ENCODE results near the gene TRPM5.

DNA sequence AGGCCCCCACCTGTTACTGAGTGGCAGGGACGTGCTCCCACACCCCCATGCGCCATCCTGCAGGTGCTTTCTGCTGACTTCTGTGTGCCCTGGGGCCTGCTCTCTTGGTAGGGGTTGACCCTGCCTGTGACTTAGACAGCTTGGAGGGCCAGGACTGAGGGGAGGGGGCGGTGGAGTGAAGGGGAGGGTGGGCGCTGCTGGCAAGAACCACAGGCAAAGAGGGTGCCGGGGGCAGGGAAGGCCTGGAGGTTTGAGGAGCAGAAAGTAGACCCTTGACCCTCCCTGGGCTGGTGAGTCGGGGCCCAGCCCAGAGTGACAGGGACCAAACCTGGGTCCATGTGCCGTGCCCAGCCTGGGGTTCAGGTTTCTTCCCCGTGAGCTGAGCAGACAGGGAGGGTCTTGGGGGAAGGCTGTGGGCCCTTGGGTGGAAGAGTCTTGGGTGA is 18.2 kb upstream of the TRPM5 start:
- no peak for TF ChIP-seq FOXM1 (IDR thresholded peaks at IDR 0.05; ENCODE audit: low read depth)
- TF ChIP-seq FOXM1 (CRISPR knock-in tag; IDR thresholded peaks at IDR 0.05; ENCODE audit: low read depth) = no peak
- TF ChIP-seq ZFP1 (CRISPR knock-in tag; IDR thresholded peaks at IDR 0.05) = no peak
- no peak for TF ChIP-seq CAMTA2 (CRISPR knock-in tag; conservative IDR thresholded peaks at IDR 0.05)
- TF ChIP-seq, protein P1, sequence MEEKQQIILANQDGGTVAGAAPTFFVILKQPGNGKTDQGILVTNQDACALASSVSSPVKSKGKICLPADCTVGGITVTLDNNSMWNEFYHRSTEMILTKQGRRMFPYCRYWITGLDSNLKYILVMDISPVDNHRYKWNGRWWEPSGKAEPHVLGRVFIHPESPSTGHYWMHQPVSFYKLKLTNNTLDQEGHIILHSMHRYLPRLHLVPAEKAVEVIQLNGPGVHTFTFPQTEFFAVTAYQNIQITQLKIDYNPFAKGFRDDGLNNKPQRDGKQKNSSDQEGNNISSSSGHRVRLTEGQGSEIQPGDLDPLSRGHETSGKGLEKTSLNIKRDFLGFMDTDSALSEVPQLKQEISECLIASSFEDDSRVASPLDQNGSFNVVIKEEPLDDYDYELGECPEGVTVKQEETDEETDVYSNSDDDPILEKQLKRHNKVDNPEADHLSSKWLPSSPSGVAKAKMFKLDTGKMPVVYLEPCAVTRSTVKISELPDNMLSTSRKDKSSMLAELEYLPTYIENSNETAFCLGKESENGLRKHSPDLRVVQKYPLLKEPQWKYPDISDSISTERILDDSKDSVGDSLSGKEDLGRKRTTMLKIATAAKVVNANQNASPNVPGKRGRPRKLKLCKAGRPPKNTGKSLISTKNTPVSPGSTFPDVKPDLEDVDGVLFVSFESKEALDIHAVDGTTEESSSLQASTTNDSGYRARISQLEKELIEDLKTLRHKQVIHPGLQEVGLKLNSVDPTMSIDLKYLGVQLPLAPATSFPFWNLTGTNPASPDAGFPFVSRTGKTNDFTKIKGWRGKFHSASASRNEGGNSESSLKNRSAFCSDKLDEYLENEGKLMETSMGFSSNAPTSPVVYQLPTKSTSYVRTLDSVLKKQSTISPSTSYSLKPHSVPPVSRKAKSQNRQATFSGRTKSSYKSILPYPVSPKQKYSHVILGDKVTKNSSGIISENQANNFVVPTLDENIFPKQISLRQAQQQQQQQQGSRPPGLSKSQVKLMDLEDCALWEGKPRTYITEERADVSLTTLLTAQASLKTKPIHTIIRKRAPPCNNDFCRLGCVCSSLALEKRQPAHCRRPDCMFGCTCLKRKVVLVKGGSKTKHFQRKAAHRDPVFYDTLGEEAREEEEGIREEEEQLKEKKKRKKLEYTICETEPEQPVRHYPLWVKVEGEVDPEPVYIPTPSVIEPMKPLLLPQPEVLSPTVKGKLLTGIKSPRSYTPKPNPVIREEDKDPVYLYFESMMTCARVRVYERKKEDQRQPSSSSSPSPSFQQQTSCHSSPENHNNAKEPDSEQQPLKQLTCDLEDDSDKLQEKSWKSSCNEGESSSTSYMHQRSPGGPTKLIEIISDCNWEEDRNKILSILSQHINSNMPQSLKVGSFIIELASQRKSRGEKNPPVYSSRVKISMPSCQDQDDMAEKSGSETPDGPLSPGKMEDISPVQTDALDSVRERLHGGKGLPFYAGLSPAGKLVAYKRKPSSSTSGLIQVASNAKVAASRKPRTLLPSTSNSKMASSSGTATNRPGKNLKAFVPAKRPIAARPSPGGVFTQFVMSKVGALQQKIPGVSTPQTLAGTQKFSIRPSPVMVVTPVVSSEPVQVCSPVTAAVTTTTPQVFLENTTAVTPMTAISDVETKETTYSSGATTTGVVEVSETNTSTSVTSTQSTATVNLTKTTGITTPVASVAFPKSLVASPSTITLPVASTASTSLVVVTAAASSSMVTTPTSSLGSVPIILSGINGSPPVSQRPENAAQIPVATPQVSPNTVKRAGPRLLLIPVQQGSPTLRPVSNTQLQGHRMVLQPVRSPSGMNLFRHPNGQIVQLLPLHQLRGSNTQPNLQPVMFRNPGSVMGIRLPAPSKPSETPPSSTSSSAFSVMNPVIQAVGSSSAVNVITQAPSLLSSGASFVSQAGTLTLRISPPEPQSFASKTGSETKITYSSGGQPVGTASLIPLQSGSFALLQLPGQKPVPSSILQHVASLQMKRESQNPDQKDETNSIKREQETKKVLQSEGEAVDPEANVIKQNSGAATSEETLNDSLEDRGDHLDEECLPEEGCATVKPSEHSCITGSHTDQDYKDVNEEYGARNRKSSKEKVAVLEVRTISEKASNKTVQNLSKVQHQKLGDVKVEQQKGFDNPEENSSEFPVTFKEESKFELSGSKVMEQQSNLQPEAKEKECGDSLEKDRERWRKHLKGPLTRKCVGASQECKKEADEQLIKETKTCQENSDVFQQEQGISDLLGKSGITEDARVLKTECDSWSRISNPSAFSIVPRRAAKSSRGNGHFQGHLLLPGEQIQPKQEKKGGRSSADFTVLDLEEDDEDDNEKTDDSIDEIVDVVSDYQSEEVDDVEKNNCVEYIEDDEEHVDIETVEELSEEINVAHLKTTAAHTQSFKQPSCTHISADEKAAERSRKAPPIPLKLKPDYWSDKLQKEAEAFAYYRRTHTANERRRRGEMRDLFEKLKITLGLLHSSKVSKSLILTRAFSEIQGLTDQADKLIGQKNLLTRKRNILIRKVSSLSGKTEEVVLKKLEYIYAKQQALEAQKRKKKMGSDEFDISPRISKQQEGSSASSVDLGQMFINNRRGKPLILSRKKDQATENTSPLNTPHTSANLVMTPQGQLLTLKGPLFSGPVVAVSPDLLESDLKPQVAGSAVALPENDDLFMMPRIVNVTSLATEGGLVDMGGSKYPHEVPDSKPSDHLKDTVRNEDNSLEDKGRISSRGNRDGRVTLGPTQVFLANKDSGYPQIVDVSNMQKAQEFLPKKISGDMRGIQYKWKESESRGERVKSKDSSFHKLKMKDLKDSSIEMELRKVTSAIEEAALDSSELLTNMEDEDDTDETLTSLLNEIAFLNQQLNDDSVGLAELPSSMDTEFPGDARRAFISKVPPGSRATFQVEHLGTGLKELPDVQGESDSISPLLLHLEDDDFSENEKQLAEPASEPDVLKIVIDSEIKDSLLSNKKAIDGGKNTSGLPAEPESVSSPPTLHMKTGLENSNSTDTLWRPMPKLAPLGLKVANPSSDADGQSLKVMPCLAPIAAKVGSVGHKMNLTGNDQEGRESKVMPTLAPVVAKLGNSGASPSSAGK (IDR thresholded peaks at IDR 0.05) = no peak
- TF ChIP-seq, protein P2, sequence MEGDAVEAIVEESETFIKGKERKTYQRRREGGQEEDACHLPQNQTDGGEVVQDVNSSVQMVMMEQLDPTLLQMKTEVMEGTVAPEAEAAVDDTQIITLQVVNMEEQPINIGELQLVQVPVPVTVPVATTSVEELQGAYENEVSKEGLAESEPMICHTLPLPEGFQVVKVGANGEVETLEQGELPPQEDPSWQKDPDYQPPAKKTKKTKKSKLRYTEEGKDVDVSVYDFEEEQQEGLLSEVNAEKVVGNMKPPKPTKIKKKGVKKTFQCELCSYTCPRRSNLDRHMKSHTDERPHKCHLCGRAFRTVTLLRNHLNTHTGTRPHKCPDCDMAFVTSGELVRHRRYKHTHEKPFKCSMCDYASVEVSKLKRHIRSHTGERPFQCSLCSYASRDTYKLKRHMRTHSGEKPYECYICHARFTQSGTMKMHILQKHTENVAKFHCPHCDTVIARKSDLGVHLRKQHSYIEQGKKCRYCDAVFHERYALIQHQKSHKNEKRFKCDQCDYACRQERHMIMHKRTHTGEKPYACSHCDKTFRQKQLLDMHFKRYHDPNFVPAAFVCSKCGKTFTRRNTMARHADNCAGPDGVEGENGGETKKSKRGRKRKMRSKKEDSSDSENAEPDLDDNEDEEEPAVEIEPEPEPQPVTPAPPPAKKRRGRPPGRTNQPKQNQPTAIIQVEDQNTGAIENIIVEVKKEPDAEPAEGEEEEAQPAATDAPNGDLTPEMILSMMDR (IDR thresholded peaks at IDR 0.05 in 2 of 3, conservative IDR thresholded peaks at IDR 0.05 in 1 of 3; ENCODE audit: insufficient read depth in 2 of 3, low read depth in 1 of 3, low read length in 3 of 3) = no peak
- TF ChIP-seq, protein P3, sequence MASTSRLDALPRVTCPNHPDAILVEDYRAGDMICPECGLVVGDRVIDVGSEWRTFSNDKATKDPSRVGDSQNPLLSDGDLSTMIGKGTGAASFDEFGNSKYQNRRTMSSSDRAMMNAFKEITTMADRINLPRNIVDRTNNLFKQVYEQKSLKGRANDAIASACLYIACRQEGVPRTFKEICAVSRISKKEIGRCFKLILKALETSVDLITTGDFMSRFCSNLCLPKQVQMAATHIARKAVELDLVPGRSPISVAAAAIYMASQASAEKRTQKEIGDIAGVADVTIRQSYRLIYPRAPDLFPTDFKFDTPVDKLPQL (IDR thresholded peaks at IDR 0.05; ENCODE audit: extremely low read depth, insufficient read length) = no peak
- TF ChIP-seq, protein P4, sequence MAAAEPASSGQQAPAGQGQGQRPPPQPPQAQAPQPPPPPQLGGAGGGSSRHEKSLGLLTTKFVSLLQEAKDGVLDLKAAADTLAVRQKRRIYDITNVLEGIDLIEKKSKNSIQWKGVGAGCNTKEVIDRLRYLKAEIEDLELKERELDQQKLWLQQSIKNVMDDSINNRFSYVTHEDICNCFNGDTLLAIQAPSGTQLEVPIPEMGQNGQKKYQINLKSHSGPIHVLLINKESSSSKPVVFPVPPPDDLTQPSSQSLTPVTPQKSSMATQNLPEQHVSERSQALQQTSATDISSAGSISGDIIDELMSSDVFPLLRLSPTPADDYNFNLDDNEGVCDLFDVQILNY (CRISPR knock-in tag; IDR thresholded peaks at IDR 0.05) = no peak
- no peak for TF ChIP-seq NCOR1 (IDR thresholded peaks at IDR 0.05)

All from K562 (cell line).